ENCODE results near the gene HAGHL.
A peak's percentile ranks its signal among the peaks of the same experiment; 100 is the strongest.

Gene HAGHL

DNA sequence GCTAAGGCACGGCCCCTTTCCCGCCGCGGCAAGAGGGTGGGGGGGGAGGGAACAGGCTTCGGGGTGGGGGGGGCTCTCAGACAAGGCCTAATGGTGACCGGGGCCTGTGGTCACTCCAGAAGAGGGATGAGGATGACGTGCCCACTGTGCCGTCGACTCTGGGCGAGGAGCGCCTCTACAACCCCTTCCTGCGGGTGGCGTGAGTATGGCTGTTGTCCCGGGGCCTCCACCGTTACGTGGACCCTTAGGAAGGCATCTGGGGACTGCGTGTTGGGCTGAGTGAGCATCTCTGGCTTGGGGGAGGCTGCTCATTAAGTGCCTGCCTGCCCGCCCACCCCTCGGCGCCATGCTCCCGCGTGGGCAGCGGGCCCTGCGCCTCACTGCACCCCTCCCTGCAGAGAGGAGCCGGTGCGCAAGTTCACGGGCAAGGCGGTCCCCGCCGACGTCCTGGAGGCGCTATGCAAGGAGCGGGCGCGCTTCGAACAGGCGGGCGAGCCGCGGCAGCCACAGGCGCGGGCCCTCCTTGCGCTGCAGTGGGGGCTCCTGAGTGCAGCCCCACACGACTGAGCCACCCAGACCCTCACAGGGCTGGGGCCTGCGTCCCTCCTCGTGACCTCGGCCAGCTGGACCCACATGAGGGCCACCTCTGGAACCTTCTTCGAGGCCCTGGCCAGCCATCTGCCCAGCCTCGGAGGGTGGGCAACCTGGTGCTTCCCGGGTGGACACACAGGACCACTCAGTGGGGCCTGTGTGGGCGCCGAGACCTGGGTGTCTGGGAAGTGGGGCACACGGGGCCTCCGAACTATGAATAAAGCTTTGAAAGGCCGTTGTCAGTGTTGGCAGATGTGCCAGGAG, 2.2 kb downstream of the HAGHL start:
- in situ Hi-C loops (cut with HindIII; ENCODE audit: low pct_ligation_motif_present, low pct_unique_long_range_greater_than_20kb, low sequenced_read_pairs) = no loop called here

DNA sequence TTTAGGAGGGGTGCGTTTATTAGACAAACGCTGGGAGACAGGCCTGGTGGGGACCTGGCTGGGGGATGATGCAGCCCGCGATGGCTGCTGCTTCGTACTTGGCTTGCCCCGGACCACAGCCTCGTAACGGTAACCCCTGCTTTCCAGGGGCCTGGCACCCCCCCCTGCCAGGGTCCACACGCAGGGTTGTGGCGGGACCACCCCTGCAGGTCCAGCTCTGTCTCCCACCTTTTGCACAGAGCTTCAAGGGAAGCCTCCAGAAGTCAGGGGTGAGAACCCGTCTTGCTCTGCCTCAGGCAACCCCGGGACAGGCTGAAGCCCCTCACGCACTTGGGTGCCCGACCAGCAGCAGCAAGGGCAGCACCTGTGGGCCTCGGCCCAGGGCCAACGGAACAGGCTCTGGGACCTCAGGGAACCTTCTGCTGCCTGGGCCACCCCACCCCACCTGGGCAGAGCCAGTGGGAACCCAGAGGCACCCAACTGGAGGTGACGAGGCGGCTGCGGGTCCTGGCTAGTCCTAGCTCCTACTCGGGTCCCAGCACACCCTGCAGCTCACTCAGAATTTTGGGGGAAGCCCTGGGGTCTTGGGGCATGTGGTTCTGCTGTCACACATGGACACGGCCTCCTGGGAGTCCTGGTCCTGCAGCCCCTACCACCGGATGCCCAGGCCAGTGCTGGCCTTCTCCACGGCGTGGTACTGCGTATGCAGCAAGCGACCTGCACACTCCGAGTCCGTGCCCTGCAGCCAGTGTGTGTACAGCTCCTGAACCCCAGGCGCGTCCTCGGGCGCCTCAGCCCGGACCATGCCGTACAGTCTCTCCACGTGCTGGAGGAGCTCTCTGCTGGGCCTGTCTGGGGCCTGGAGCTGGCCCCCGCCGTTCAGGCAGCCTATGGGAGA, 3.1 kb downstream of the HAGHL start:
- in situ Hi-C loops (cut with HindIII; ENCODE audit: low pct_ligation_motif_present, low pct_unique_long_range_greater_than_20kb, low sequenced_read_pairs) = no loop called here
- no peak for DNase-seq

More for the DNA sequence above, 2.2 kb downstream of the HAGHL start:
- no peak for DNase-seq

DNA sequence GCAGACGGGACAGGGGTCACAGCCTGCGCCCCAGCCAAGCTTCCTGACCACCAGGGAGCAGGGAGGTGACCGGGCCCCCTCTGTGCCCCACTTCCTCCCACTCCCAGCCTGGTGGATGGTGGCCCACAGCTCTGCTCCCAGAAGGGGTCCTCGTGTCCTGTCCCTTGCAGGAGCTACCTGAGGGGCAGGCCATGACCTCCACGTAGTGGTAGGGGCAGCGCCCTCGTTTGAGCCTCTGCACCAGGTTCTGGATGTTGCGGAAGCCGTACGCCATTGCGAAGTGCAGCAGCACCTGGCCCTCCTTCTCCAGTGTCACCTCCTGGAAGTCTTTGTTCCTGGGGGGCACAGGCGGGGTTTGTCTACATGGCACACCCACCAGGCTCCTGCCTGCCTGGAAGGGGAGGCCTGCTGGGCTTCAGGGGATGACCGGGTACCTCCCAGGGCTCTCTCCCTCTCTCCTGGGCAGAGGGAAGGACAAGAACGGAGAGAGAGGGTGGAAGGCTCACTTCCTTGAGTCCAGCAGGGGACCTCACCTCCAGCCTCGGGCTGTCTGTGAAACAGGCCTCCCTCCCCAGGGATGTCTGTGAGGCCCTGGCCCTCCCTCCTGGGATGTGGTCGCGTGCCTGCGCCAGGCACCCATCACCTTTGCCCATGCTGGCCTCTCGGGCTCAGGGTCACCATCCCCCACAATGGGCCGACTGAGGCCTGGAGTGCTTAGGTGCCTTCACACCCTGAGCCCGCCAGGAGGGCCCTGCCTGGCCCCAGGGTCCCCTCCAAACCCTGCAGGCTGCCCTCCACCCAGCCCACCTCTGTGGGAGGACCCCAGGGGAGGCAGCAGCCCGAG, 4.0 kb downstream of the HAGHL start:
- in situ Hi-C loops (cut with HindIII; ENCODE audit: low pct_ligation_motif_present, low pct_unique_long_range_greater_than_20kb, low sequenced_read_pairs) = no loop called here

DNA sequence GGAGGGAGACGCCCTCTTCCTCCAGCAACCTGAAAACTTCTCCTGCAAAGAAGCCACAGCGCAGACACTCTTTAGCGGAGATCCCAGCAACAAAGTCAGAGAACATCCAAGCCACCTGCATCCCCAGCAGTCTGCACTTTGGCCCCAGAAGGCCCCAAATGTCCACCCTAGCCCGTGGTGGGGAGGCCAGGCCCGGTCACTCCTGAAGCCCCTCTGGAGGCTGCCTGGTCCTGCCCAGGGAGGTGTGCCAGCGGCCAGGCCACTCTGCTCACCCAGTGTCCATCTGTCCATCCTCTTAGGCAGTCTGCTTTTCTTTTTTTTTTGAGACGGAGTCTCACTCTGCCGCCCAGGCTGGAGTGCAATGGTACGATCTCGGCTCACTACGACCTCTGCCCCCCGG, 5.4 kb downstream of the HAGHL start:
- in situ Hi-C loops (cut with HindIII; ENCODE audit: low pct_ligation_motif_present, low pct_unique_long_range_greater_than_20kb, low sequenced_read_pairs) = no loop called here
- DNase-seq = no peak

More for the DNA sequence above, 4.0 kb downstream of the HAGHL start:
- no peak for DNase-seq

- in situ Hi-C loops (cut with HindIII; ENCODE audit: low pct_ligation_motif_present, low pct_unique_long_range_greater_than_20kb, low sequenced_read_pairs) = no loop called here
- DNase-seq = peak; percentile 52
Measured at GRCh38 chr16:732936-733335, 6.0 kb downstream of the HAGHL start.

- DNase-seq = peak; percentile 38
- in situ Hi-C loops (cut with HindIII; ENCODE audit: low pct_ligation_motif_present, low pct_unique_long_range_greater_than_20kb, low sequenced_read_pairs) = no loop called here
Measured at GRCh38 chr16:733382-734207, 6.7 kb downstream of the HAGHL start.

GRCh38 chr16:734208-734980, 7.5 kb downstream of the HAGHL start:
- DNase-seq = no peak
- in situ Hi-C loops (cut with HindIII; ENCODE audit: low pct_ligation_motif_present, low pct_unique_long_range_greater_than_20kb, low sequenced_read_pairs) = no loop called here

DNA sequence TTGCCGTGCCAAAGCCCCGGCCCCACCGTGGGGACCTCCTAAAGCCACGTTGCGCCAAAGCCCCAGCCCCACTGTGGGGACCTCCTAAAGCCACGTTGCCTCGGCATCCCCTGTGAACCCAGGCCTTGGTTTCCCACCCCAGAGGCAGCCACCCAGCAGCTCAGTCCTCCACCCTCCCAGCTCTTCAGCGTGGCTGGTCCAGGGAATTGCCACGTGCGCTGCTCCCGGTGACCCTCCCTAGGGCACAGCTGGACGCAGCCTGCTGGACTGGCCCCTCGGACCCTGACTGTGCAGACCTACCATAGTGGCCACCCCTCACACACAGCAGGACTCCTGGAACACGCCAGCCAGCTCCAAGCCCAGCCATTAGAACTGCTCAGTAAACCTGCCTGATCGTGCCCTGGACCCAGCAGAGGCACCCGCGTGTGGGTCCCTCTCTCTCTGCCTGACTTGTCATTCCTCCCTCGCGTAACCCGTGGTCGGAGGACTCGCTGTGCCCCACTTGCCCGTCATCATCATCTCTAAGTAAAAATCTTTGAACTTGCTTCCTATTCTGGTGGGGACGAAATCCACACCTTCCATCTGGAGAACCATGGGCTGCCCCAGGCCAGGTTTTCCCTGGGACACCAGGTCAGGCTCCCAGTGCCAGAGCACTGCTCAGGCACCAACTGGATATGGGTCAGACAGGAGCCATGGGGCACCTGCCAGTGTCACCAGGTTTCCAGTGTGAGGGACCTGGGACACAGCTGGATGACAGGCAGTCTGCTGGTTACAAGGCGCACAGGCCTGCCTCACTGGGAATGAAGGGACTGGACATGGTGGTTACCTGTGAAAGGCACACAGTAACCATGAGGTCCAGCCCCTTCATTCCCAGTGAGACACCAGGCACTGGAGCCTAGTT, 8.3 kb downstream of the HAGHL start:
- DNase-seq = no peak
- in situ Hi-C loops (cut with HindIII; ENCODE audit: low pct_ligation_motif_present, low pct_unique_long_range_greater_than_20kb, low sequenced_read_pairs) = no loop called here

GRCh38 chr16:735982-736453, 9.1 kb downstream of the HAGHL start:
- no peak for DNase-seq
- in situ Hi-C loops (cut with HindIII; ENCODE audit: low pct_ligation_motif_present, low pct_unique_long_range_greater_than_20kb, low sequenced_read_pairs) = no loop called here

- in situ Hi-C loops (cut with HindIII; ENCODE audit: low pct_ligation_motif_present, low pct_unique_long_range_greater_than_20kb, low sequenced_read_pairs) = no loop called here
- DNase-seq = no peak
Measured at GRCh38 chr16:736936-737481, 10.1 kb downstream of the HAGHL start.

GRCh38 chr16:739560-740458, 12.9 kb downstream of the HAGHL start:
- in situ Hi-C loops (cut with HindIII; ENCODE audit: low pct_ligation_motif_present, low pct_unique_long_range_greater_than_20kb, low sequenced_read_pairs) = no loop called here
- DNase-seq = peak; percentile 35

DNA sequence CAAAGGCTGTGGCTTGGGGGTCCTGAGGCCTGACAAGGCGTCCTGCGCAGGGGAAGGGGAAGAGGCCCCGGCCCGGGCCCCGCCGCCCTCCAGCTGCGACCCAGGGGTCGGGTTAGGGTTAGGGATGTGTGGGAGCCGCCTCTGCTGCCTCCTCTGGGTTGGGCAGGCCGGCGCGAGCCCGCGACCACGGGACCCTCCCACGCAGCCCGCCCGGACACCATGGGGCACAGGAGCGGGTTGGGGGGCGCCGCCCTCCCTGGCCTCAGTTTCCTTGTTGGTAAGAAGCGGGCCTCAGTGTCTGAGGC, 13.5 kb downstream of the HAGHL start:
- in situ Hi-C loops (cut with HindIII; ENCODE audit: low pct_ligation_motif_present, low pct_unique_long_range_greater_than_20kb, low sequenced_read_pairs) = no loop called here
- no peak for DNase-seq

- peak; percentile 96 for DNase-seq
- in situ Hi-C loops (cut with HindIII; ENCODE audit: low pct_ligation_motif_present, low pct_unique_long_range_greater_than_20kb, low sequenced_read_pairs) = no loop called here
Measured at GRCh38 chr16:740764-741505, 14.0 kb downstream of the HAGHL start, which contains the start of gene CIAO3. Gene CIAO3 (minus strand): TSS chr16:740997. CDS start chr16:740985, 12 bp downstream.

- DNase-seq = no peak
Measured at GRCh38 chr16:741986-742629, 15.2 kb downstream of the HAGHL start.

More at GRCh38 chr16:741986-742629, 15.2 kb downstream of the HAGHL start:
- in situ Hi-C loops (cut with HindIII; ENCODE audit: low pct_ligation_motif_present, low pct_unique_long_range_greater_than_20kb, low sequenced_read_pairs) = no loop called here

Measured in ACHN (cell line).